Stimulated activated CD8-positive, alpha-beta memory T cell treated with anti-CD3 and anti-CD28 coated beads, Interleukin-15, amount 100 ng/mL, for 4 hours (primary cell): ENCODE data around the gene RUVBL2.

ENCODE experiments used
- DNase-seq, 2 donors: peaks; one replicate each; pipeline ENCODE4 v3.0.0-alpha.2; 2020; ENCODE audit warnings: low read depth in 2 of 2

RUVBL2 gene

GRCh38 chr19:48964205-48965039 is 29.3 kb upstream of the RUVBL2 start:
- DNase-seq: no peak

DNA sequence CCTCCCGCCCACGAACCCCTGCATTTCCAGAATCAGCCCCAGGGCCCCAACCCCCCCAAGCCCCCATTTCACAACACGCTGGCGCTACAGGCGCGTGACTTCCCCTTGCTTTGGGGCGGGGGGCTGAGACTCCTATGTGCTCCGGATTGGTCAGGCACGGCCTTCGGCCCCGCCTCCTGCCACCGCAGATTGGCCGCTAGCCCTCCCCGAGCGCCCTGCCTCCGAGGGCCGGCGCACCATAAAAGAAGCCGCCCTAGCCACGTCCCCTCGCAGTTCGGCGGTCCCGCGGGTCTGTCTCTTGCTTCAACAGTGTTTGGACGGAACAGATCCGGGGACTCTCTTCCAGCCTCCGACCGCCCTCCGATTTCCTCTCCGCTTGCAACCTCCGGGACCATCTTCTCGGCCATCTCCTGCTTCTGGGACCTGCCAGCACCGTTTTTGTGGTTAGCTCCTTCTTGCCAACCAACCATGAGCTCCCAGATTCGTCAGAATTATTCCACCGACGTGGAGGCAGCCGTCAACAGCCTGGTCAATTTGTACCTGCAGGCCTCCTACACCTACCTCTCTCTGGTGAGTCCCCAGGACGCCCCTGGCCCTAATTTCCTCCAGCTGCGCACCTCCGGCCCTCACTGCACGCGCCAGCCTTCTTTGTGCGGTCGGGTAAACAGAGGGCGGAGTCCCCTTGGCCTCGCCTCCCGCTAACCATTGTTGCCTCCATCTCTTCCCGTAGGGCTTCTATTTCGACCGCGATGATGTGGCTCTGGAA is 28.5 kb upstream of the RUVBL2 start, which contains the start of gene FTL:
TSS of gene FTL (plus strand) at position 270 of the 766 bp plus-strand sequence. CDS start at position 469, 199 bp downstream.
- peak; percentile 74 to 77 for DNase-seq

GRCh38 chr19:48965806-48966540 is 27.7 kb upstream of the RUVBL2 start:
- DNase-seq: peak; percentile 78 to 87

DNA sequence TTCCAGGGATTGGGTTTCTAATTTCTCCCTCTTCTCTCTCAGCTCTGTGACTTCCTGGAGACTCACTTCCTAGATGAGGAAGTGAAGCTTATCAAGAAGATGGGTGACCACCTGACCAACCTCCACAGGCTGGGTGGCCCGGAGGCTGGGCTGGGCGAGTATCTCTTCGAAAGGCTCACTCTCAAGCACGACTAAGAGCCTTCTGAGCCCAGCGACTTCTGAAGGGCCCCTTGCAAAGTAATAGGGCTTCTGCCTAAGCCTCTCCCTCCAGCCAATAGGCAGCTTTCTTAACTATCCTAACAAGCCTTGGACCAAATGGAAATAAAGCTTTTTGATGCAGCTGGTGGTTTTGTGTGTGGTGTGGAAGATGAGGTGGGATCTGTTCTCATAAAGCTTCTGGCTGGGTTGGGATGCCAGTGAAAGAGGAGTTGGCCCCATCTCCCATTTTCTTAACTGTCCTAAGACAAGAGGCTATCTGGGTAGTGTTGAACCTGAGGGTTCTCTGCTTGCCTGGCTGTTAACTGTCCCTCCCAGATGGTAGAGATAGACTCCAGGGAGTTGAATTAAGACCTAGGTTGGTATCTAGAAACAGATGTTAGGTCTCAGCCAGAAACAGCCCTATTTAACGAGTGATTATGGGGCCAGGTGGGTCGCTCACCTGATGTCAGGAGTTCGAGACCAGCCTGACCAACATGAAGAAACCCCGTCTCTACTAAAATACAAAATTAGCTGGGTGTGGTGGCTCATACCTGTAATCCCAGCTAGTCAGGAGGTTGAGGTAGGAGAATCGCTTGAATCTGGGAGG is 26.9 kb upstream of the RUVBL2 start:
- no peak for DNase-seq

DNA sequence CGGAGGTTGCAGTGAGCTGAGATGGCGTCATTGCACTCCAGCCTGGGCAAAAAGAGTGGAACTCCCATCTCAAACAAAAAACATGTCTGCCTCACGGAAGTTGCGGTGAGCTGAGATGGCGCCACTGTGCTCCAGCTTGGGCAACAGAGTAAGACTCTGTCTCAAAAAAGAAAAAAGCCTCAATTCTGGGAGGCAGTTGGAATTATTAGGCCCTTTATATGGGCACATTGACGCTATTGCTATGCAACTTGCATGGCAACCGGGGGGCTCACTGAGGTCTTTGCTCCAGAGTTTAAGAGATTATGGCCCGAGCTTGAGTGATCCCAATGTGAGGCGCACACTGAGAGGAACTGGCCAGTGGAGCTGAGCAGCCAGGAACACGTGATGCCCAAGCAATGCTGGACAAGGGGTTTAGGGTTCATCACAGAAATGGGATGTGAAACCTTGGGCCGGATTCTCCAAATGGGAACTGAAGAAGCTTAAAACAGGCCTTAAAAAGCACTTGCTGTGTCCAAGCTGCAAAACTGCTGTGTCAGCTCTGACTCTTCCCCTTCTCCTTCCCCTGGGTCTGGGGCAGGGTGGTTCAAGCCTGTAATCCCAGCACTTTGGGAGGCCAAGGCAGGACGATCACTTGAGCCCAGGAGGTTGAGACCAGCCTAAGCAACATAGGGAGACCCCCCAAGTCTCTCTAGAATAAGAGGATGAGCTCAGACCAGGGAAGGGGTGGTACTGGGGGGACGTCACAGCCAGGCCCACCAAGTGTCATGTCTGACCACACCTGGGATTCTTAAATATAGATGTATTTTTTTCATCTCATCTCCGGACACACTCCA is 26.1 kb upstream of the RUVBL2 start:
- DNase-seq: no peak

- no peak for DNase-seq
Observed at GRCh38 chr19:48968179-48968661, 25.5 kb upstream of the RUVBL2 start.

DNA sequence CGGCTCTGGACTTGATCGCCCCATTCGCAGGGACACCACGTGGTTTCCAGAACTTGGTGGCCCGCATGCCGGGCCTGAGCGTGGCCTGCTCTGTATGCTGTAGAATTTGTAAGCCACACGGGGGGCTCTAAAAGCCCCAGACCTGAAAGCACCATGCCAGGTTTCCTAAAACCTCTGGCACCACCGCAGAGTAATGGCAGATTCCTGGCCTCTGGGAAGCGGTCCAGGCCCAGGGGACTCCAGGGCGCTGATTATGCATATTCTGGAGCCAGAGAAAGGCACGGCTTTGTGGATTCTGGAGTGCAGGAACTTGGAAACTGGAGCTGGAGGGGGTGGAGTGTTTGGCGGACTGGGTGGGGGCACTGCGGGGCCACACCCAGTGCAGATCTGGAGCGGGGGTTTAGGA is 24.9 kb upstream of the RUVBL2 start:
- no peak for DNase-seq

GRCh38 chr19:48969276-48970138 is 24.2 kb upstream of the RUVBL2 start:
- DNase-seq: no peak

DNA sequence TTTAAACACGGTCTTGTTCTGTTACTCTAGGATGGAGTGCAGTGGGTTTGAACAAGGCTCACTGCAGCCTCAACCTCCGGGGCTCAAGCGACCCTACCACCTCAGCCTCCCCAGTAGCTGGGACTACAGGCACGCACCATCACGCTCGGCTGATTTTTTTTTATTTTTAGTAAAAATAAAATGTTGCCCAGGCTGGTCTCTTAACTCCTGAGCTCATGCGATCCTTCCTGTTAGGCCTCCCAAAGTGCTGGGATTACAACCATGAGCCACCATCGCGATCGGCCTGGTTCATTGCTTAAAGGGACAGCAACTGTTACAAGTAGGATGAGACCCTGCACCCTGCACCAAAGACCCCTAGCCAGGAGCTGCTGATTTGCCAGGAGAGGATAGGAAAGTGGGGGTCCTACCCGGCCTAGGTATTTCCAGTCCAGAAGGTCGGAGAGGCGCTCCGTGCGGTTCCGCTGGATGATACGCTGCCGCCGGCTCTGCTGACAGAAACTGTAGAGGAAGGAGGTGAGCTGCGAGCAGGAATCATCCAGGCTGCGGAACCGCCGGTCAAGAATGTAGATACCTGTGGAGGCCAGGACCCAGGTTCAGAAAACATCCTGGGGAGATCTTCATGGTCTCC is 23.4 kb upstream of the RUVBL2 start:
- DNase-seq: no peak

DNA sequence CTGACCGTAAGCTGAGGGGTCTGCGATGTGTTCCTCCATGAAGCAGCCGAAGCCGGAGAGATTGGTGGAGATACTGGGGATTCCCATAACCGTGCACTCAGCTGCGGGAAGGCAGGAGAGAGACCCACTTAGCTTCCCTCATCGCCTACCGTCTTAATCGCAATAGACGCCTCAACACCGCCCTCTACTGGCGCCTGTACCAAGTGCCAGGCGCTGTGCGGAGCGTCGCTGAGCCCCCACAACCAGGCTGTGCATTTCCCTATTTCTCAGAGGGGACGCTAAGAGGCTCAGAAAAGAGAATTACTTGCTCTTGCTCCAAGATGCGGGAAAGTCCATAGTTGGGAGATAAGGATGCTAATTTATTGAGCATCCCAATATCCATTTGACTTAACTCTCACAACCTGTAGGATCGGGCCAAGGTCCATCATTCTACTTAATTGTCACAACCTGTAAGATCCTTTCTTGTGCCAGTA is 22.7 kb upstream of the RUVBL2 start:
- peak; percentile 52 to 56 for DNase-seq

DNA sequence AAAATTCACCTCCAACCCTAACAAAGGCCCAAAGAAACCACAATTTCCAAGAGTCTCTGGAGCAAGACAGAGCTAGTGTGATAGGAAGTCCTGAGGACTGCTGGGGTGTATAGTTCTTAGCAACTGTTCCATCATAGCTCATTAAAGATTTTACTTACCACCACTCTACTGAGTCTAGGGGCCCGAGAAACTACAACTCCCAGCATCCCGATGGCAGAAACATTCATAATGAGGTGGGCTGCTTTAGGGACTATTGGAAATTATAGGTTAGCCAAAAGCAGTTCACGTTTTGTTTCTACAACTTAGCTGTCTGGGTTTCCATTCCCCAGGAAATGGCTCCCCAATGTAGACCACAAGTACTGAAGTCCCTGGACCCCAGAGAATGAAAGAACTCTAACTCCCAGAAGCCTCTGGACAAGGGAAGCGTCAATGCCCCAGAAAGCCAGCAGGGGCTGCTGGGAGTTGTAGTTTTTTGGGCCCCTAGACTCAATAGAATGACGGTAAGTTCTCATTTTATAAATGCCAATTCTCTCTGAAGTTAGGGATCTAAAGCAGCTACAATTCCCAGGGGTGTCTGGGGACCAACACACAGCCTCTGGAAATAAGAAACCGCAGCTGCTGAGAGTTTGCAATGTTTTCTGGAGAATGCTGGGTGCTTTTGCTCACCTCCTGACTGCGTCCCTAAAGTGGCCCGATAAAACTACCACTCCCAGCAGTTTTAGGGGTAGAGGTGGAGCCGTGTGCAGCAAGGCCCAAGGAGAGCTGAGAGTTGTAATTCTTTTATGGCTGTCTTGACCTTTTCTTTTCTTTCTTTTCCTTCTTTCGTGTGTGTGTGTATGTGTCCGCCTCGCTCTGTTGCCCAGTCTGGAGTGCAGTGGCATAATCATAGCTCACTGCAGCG is 17.5 kb upstream of the RUVBL2 start:
- no peak for DNase-seq

GRCh38 chr19:48977061-48977460 is 16.6 kb upstream of the RUVBL2 start:
- no peak for DNase-seq

DNA sequence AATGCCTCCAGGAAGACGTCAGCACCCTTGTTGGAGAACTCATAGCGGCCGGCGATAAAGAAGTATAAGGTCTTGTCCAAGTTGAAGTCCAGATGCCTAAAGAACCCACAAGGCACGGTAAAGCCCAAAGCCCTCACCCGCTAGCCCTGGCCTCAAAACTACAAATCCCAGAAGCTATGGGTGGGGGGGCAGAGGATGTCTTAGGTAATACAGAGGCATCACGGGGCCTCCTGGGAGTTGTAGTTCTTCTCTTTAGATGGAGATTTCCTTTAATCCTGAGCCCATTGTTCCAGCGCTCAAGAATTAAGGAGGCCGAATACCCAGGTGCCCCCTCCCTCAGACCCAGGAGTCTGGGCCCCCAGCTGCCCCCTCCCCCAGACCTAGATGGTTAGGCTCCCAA is 11.4 kb upstream of the RUVBL2 start:
- no peak for DNase-seq

- no peak for DNase-seq
Observed at GRCh38 chr19:48985711-48986110, 8.0 kb upstream of the RUVBL2 start.

GRCh38 chr19:48986211-48986610 is 7.5 kb upstream of the RUVBL2 start:
- no peak for DNase-seq

GRCh38 chr19:48987323-48987722 is 6.4 kb upstream of the RUVBL2 start:
- no peak for DNase-seq

DNA sequence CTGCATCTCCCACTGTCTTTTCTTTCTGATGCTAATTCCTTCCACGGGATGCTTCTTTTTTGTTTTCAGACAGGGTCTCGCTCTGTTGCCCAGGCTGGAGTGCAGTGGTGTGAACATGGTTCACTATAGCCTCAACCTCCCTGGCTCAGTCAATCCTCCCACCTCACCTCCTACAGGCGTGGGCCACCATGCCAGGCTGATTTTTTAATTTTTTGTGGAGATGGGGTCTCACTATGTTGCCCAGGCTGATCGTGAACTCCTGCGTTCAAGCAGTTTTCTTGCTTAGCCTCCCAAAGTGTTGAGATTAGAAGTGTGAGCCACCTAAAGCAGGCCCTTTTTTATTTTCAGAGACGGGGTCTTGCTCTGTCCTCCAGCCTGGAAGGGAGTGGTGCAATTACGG is 5.4 kb upstream of the RUVBL2 start:
- no peak for DNase-seq

DNA sequence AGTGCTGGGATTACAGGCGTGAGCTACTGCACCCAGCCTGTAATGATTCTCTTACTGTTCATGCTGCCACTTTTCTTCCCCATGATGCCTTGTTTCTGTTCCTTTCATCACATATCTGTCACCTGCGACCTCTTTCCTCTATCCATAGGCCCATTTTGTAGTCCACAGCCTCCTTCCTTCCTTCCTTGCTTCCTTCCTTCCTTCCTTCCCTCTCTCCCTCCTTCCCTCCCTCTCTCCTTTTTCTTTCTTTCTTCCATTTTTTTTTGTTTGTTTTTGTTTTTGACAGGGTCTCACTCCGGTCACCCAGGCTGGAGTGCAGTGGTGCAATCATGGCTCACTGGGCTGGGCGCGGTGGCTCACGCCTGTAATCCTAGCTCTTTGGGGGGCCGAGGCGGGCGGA is 4.8 kb upstream of the RUVBL2 start:
- DNase-seq: no peak
